Aorta (tissue), 5 donors: ENCODE data around the gene KIF21B. TPM values are rescaled to one million over a fixed set of nuclear protein-coding genes. Genes with fewer than 3 reads are reported as not detected.

Experiments
- ATAC-seq: fragments of 200-7000 bp; cut with Tn5 transposase; one replicate; pipeline ENCODE4 v1.9.1; 2022; ENCODE audit warnings: moderate library complexity; ENCODE audit not compliant: low FRiP score
- DNase-seq, 2 donors: peaks; one replicate each; pipeline ENCODE4 v3.0.0-alpha.2; 2020
- H3K27ac ChIP-seq, 2 donors: one replicate each; pipeline ENCODE4 v1.5.1; 2013; ENCODE audit warnings: low read length in 2 of 2, mild to moderate bottlenecking in 2 of 2, moderate library complexity in 2 of 2, control low read depth in 1 of 2, inconsistent platforms in 1 of 2, low read depth in 1 of 2
- H3K27me3 ChIP-seq, 2 donors: one replicate each; pipeline ENCODE4 v1.6.1; 2013; ENCODE audit warnings: control low read depth in 1 of 2, low read length in 1 of 2, mild to moderate bottlenecking in 1 of 2, moderate library complexity in 1 of 2; ENCODE audit not compliant: insufficient read depth in 2 of 2, control insufficient read depth in 1 of 2
- H3K36me3 ChIP-seq, 2 donors: one replicate each; pipeline ENCODE4 v1.6.1; 2013; ENCODE audit warnings: control low read depth in 1 of 2, low read length in 1 of 2, mild to moderate bottlenecking in 1 of 2; ENCODE audit not compliant: insufficient read depth in 2 of 2, control insufficient read depth in 1 of 2
- H3K4me1 ChIP-seq, 2 donors: one replicate each; pipeline ENCODE4 v1.6.1; 2013; ENCODE audit warnings: low read length in 2 of 2, control low read depth in 1 of 2, mild to moderate bottlenecking in 1 of 2, moderate library complexity in 1 of 2; ENCODE audit not compliant: insufficient read depth in 2 of 2, control insufficient read depth in 1 of 2
- H3K4me3 ChIP-seq, 2 donors: one replicate each; pipeline ENCODE4 v1.5.1; 2013; ENCODE audit warnings: low read length in 2 of 2, control low read depth in 1 of 2, mild to moderate bottlenecking in 1 of 2
- H3K9me3 ChIP-seq: one replicate; pipeline ENCODE4 v1.6.1; 2013; ENCODE audit warnings: mild to moderate bottlenecking, low read length; ENCODE audit not compliant: control insufficient read depth
- WGBS, 2 donors: extraction: QIAGEN DNeasy Blood & Tissue Kit; methylation state at CpG; one replicate each; pipeline ENCODE4 v1.1.7; 2013; 5-methylcytosine and 5-hydroxymethylcytosine counted together
- intact Hi-C, 2 donors: fragments of 100-400 bp; cut with DNase I; formaldehyde crosslinking; loops; one replicate each; pipeline versions ENCODE4 v1.14.2 to v1.15.0; 2022
- polyA plus RNA-seq, 2 donors: library from polyadenylated mRNA; stranded (reverse); fragments of 200-250 nt; gene quantifications; one replicate each; pipeline ENCODE4 v1.2.3, GENCODE V29; 2013
- total RNA-seq, 2 donors: library from RNA; stranded (reverse); fragmentation: NEBNext Ultra II Directional; extraction: Animal tissue kit (Norgen Biotek cat#: 25700); gene quantifications; one replicate each; pipeline ENCODE4 v1.2.1, GENCODE V29; 2021
- donor health status: healthy with polysubstance abuse.
- donor health status: Bipolar disorder and iron deficiency.
- donor health status: DM: no; HTN: no; CAD: no.
- donor health status: DM: no; HTN: no; CAD: no.
- donor health status: DM: yes; HTN: yes; CAD: no.

KIF21B gene
- total and polyA plus RNA-seq, 4 donors: 0.31 to 4.6 (median 2.3) TPM

DNA sequence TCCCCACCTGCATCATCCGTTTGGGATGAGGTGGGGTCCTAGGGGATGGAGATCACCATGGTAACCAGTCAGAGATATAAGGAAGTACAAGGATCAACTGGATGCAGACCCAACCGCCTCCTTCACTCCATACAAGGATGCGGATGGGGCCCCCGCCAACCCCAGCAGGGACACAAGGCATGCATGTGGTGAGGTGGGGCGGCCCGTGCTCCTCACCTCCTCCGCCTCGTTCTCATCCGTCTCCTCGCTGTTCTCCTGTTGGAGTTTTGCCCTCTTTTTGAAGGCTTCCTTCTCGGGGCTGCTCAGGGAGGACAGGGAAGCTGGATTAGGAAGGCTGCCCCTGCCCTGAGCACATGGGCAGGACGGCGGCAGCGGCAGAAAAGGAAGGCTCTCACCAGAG lies 23.8 kb downstream of the KIF21B start:
- no peak for ATAC-seq
- Histone ChIP-seq H3K27me3 (no peaks in the 10 kb centered on the region), H3K36me3 (no peaks in the 10 kb centered on the region), H3K27ac (no peak overlapping the region), H3K4me3 (no peak overlapping the region), H3K9me3 (no peaks in the 10 kb centered on the region), H3K4me1 (no peaks in the 10 kb centered on the region)
- intact Hi-C loops: no loop called here
- no peak for DNase-seq
- WGBS, 2 donors: 89 to 95% methylated on average over 14 of the region's 14 CpGs

DNA sequence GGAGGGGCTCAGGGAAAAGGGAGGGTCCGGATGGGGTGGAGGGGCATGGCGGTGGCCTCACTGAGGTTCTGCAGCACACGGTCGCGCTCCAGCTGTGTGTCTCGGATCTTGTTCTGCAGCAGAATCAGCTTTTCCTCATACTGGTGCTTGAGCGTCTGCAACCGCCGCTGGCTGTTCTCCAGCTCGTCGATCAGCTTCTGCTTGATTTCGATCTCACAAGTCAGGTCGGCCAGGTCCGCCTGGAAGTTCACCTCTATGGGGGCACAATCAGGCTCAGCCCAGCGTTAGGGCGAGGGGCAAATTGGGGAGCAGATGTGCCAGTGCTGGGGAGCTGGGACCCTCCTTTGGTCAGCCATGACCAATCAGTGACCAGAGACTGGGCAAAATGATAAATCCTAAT lies 25.2 kb downstream of the KIF21B start:
- H3K4me1 ChIP-seq: no peaks in the 10 kb centered on the region
- no peak overlapping the region for H3K4me3 ChIP-seq
- H3K36me3 ChIP-seq: no peaks in the 10 kb centered on the region
- WGBS, 2 donors: 95 to 97% methylated on average over 16 of the region's 16 CpGs
- no peaks in the 10 kb centered on the region for H3K27me3 ChIP-seq
- ATAC-seq (no peak), DNase-seq (no peak)
- intact Hi-C loops: no loop called here
- H3K27ac ChIP-seq: no peak overlapping the region
- H3K9me3 ChIP-seq: no peaks in the 10 kb centered on the region

DNA sequence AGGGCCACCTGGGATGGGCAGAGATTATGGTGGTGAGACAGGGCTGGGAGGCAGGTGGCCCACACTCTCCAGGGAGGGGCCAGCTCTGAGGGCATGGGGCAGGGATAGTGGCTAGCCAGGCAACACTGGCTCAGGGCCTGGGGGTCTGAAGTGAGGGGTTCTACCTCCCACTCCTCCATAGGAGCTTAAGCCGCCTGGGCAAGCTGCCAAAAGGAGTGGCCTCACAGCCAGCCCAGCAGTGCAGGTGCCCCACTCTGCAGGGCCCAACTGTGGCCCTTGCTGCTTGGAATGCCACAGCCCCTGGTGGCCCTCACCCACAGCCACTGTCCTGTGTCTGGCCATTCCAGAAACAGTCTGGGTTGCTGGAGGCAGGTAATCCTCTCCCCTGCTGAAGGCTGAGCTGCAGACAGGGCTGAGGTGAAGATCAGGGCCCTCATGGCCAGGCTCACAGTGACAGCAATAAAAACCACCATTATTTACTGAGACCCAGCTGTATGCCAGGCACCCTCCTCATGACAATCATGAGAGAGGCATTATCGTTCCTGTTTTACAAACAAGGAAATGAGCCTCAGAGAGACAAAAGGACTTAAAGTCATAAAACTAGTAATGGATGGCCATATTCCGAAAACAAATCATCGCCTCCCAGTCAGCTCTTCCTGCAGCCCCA lies 31.0 kb downstream of the KIF21B start:
- WGBS, 2 donors: 72 to 79% methylated on average over 4 of the region's 4 CpGs
- intact Hi-C loops: no loop called here
- Histone ChIP-seq H3K27me3 (no peaks in the 10 kb centered on the region), H3K4me3 (no peak overlapping the region), H3K36me3 (no peaks in the 10 kb centered on the region), H3K27ac (no peak overlapping the region), H3K4me1 (no peaks in the 10 kb centered on the region), H3K9me3 (no peaks in the 10 kb centered on the region)
- no peak for DNase-seq
- ATAC-seq: no peak

DNA sequence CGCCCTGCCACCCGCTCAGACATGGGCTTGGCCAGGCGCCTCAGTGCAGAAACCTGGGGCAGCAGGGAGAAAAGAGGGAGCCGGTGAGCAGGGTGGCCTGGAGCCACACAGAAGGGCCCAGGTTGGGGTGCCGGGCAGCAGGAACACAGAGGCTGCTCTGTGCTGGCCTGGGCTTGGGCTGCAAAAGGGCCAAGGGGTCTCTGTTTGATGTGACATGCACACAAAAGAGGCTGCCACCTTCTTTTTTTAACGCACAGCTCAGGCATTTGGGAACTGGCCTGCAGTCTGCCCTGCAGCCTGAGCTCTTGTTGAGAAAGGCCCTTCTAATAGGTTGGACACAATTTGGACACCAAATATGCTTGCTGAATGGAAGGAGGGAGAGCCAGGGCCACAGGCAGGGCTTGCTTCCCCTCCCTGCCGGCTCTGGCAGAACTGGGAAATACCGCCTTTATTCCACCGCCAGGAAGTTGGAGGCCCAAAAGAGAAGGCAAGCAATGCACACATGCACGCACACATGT lies 32.4 kb downstream of the KIF21B start:
- no peaks in the 10 kb centered on the region for H3K27me3 ChIP-seq
- 61 to 62% methylated on average over 9 to 10 of the region's 10 CpGs for WGBS, 2 donors
- DNase-seq: no peak
- no peak for ATAC-seq
- intact Hi-C loops: no loop called here
- no peaks in the 10 kb centered on the region for H3K4me1 ChIP-seq
- H3K36me3 ChIP-seq: no peaks in the 10 kb centered on the region
- no peak overlapping the region for H3K27ac ChIP-seq
- no peak overlapping the region for H3K4me3 ChIP-seq
- H3K9me3 ChIP-seq: no peaks in the 10 kb centered on the region

- no peak for DNase-seq
- intact Hi-C loops: no loop called here
- ATAC-seq: no peak
- H3K27ac ChIP-seq: no peak overlapping the region
- no peaks in the 10 kb centered on the region for H3K36me3 ChIP-seq
- 95 to 96% methylated on average over 9 of the region's 9 CpGs for WGBS, 2 donors
- no peaks in the 10 kb centered on the region for H3K27me3 ChIP-seq
- H3K9me3 ChIP-seq: no peaks in the 10 kb centered on the region
- H3K4me1 ChIP-seq: no peaks in the 10 kb centered on the region
- no peak overlapping the region for H3K4me3 ChIP-seq
These were observed 33.4 kb downstream of the KIF21B start for GRCh38 chr1:200990114-200990513.

DNA sequence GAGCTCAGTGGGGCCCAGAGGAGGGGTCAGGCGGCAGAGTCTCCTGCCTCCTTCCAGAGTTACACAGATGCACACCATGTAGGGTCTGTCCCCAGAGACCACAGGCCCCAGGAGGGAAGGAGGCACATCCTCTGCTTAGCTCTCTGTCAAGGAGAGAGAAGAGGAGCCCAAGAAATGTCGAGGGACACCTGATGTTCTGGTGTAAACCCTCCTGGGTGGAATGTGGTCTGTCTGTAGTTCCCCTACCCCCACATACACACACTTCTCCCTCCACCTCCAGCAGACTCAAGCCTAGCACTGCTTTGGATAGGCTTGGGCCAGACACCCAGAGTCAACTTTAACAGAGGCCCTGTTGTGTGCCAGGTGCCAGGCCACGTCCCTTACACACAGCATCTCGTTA lies 34.2 kb downstream of the KIF21B start:
- no peak for ATAC-seq
- Histone ChIP-seq H3K4me3 (no peak overlapping the region), H3K27ac (no peak overlapping the region), H3K36me3 (no peaks in the 10 kb centered on the region), H3K27me3 (no peaks in the 10 kb centered on the region), H3K4me1 (no peaks in the 10 kb centered on the region), H3K9me3 (no peaks in the 10 kb centered on the region)
- WGBS, 2 donors: 86 to 94% methylated on average over 4 of the region's 4 CpGs
- intact Hi-C loops: no loop called here
- DNase-seq: no peak

DNA sequence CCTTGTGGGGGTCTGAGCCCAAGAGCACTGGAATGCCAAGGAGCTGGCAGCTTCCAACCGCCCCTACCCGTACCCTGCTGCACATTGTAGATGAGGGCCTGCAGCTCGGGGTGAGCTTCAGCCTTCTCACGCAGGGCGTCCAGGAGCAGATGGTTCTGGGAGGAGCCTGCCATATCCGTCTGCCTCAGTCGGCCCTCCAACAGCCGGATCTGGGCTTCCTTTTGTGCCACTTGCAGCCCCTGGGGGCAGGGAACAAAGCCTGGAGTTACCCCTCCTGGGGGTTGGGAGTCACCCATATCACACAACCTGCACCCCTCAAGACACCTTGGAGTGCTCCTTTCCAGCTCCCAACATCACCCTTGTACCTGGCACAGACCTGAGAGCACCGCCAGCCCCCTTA lies 34.8 kb downstream of the KIF21B start:
- WGBS, 2 donors: 92 to 97% methylated on average over 9 of the region's 9 CpGs
- DNase-seq: peak in 1 of 2 donors; percentile 71
- no peaks in the 10 kb centered on the region for H3K27me3 ChIP-seq
- no peak overlapping the region for H3K4me3 ChIP-seq
- no peak for ATAC-seq
- H3K27ac ChIP-seq: no peak overlapping the region
- intact Hi-C loops: no loop called here
- no peaks in the 10 kb centered on the region for H3K36me3 ChIP-seq
- no peaks in the 10 kb centered on the region for H3K4me1 ChIP-seq
- H3K9me3 ChIP-seq: no peaks in the 10 kb centered on the region

- no peaks in the 10 kb centered on the region for H3K36me3 ChIP-seq
- no peak for ATAC-seq
These were observed 38.0 kb downstream of the KIF21B start for GRCh38 chr1:200985481-200985880.

DNA sequence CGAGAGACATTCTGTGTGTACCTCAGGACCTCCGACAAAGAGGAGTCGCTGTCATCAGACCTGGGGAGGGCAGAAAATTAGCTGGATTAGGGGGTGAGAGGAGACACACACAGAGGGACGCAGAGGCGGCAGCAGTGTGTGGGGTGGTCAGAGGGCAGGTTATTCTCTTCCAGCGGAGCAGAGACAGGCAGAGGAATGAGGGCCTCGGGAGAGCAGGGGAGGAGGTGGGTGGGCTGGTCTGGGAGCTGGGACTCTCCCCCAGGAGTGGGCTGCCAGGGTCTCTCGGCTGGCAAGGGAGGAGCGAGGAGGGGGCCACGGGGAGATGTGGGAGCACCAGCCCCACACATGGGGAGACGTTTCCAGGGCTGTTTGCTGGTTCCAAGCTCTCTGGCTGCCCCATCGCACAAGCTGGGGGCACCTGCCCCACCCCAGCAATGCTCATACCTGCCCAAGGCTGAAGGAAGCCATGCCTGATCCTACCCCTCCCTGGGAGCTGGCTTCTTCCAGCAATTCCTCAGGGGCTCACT lies 40.4 kb downstream of the KIF21B start:
- Histone ChIP-seq H3K9me3 (peaks cover 1% of the 10 kb centered on the region), H3K4me1 (no peaks in the 10 kb centered on the region), H3K4me3 (no peak overlapping the region), H3K27ac (no peak overlapping the region), H3K36me3 (no peaks in the 10 kb centered on the region), H3K27me3 (no peaks in the 10 kb centered on the region)
- DNase-seq (no peak), ATAC-seq (no peak)
- intact Hi-C loops: no loop called here
- WGBS, 2 donors: 95% methylated on average over 9 to 12 of the region's 12 CpGs

More at GRCh38 chr1:200985481-200985880, 38.0 kb downstream of the KIF21B start:
- H3K27me3 ChIP-seq: no peaks in the 10 kb centered on the region
- peaks cover under 1% of the 10 kb centered on the region for H3K9me3 ChIP-seq
- no peak for DNase-seq
- no peak overlapping the region for H3K4me3 ChIP-seq
- WGBS, 2 donors: 94 to 96% methylated on average over 1 of the region's 1 CpG
- intact Hi-C loops: no loop called here
- no peak overlapping the region for H3K27ac ChIP-seq
- H3K4me1 ChIP-seq: no peaks in the 10 kb centered on the region
